Liver (tissue), 3 donors: ENCODE measurements around the gene OSBPL5.

Experiments
- EGR1 ChIP-seq, 2 donors: IDR thresholded peaks; 2 replicates each; pipeline ENCODE4 v1.6.1; 2016 to 2018; ENCODE audit warnings: antibody characterized with exemption in 2 of 2, low read depth in 2 of 2
- HNF4A ChIP-seq, 2 donors: conservative IDR thresholded peaks; 2 replicates each; pipeline ENCODE4 v1.6.1; 2016; ENCODE audit warnings: antibody characterized with exemption in 2 of 2, mild to moderate bottlenecking in 2 of 2
- TF ChIP-seq, protein P1 (sequence below): fragments of 150-350 bp; IDR thresholded peaks from 2 replicates; pipeline ENCODE4 v1.5.1; 2017; ENCODE audit warnings: improper control_type of control experiment, low read depth, low read length; ENCODE audit not compliant: missing input control
- donor health status: healthy.
- donor health status: healthy.

DNA sequence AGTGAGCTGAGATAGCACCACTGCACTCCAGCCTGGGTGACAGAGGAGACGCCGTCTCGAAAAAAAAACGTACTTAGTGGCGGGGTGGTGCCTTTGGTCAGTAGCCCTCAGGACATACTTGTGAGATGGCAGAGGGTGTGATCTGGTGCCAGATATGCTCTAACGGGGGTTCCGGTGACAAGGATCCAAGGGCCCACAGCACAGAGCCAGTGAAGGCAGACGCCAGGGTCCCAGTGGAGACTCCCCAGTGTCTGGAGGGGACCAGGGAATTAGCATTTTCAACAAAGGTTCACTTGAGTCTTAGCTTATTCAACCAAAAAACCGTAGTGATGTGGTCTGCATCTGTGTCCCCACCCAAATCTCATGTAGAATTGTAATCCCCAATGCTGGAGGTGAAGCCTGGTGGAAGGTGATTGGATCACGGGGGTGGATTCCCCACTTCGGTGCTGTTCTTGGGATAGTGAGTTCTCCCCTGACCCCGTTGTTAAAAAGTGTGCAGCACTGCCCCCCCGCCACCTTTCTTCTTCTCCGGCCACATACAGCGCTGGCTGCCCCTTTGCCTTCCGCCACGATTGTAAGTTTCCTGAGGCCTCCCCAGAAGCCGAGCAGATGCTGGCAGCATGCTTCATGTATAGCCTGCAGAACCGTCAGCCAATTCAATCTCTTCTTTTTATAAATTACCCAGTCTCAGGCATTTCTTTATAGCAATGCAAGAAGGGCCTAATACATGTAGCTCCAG is 26.6 kb upstream of the OSBPL5 start:
- no peak for TF ChIP-seq EGR1 (IDR thresholded peaks at IDR 0.05; ENCODE audit: low read depth in 2 of 2)
- TF ChIP-seq, protein P1, sequence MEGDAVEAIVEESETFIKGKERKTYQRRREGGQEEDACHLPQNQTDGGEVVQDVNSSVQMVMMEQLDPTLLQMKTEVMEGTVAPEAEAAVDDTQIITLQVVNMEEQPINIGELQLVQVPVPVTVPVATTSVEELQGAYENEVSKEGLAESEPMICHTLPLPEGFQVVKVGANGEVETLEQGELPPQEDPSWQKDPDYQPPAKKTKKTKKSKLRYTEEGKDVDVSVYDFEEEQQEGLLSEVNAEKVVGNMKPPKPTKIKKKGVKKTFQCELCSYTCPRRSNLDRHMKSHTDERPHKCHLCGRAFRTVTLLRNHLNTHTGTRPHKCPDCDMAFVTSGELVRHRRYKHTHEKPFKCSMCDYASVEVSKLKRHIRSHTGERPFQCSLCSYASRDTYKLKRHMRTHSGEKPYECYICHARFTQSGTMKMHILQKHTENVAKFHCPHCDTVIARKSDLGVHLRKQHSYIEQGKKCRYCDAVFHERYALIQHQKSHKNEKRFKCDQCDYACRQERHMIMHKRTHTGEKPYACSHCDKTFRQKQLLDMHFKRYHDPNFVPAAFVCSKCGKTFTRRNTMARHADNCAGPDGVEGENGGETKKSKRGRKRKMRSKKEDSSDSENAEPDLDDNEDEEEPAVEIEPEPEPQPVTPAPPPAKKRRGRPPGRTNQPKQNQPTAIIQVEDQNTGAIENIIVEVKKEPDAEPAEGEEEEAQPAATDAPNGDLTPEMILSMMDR = no peak
- no peak for TF ChIP-seq HNF4A (conservative IDR thresholded peaks at IDR 0.05)
